Activated naive CD4-positive, alpha-beta T cell treated with anti-CD3 and anti-CD28 coated beads, Interleukin-2, amount 50 U/mL, for 16 hours (primary cell): ENCODE data around the gene CHI3L2.

Experiments
- DNase-seq: peaks from one replicate; pipeline ENCODE4 v3.0.0-alpha.2; 2020

The CHI3L2 gene

DNA sequence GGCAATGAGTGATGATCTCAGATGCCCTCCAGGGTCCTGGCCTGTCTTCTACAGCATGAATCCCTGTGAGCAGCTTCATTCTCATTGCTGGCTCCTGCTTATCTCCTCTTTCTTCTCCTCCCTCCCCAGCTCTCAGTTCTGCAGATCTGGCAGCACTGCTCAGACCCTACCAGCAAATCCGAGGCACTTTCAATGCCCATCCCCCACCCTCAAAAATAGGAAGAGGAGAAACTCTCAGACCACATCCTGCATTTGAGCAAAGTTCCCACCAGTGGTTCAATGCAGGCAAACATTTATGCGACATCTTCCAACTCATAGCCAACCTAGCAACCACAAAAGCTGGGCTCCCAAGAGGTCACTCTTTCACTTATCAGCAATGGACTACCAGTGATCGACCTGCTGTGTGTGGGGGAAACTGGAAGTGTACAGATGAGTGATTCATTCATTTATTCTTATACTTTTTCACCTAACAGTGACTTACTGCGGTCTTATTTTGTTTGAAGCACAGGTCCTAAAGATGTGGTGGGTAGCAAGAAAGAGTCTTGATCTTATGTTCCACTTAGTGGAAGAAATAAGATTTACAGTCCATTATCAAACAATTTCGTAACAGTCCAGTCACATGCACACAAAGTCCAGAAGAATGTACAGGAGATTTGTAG, 5.8 kb upstream of the CHI3L2 start:
- no peak for DNase-seq

GRCh38 chr1:111222308-111223125, 5.0 kb upstream of the CHI3L2 start:
- DNase-seq: peak; percentile 72

GRCh38 chr1:111223126-111223685, 4.3 kb upstream of the CHI3L2 start:
- no peak for DNase-seq

DNA sequence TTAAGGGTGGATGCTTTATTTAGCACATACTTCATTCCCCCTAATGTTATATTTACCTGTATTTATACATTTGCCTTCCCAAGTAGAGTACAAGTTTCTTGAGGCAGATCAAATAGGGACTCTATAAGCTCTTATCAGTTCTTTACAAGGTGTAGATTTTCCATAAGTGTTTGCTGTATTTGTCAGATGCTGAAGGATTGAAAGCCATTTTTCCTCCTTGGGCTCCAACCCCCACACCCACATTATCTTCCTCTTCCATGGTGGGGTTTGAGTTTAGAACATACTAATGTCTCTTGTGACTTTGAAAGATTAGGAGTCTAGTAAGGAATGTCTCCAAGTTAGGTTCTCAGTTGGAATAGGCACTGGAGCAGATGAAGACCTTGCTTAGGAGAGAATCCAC, 2.4 kb upstream of the CHI3L2 start:
- no peak for DNase-seq

DNA sequence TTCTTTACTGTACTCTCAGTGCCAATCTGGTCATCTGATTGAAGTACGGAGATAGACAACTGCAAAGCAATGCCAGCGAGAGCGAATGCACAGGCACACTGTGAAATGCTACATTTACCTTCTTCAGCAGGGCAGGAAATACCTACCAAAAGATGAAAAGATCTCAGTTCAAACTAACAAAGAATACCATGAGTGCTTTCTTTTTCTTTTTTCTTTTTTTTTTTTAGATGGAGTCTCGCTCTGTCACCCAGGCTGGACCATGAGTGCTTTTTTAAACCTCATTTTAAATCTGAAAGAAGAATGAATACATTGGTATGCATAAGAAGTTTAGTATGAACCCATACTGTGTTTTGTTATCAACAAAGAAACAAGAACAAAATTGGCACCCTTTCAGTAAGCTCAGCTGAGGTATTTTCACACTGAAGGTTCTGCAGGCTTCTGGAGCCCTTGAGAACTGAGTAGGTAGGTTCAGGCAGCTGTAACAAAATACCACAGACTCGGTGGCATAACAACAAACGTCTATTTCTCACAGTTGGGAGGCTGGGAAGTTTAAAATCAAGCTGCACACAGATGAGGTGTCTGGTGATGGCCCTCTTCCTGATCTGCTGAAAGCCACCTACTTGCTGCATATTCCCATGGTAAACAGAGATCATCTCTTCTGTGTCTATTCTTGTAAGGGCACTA, 1.7 kb upstream of the CHI3L2 start:
- DNase-seq: no peak

DNA sequence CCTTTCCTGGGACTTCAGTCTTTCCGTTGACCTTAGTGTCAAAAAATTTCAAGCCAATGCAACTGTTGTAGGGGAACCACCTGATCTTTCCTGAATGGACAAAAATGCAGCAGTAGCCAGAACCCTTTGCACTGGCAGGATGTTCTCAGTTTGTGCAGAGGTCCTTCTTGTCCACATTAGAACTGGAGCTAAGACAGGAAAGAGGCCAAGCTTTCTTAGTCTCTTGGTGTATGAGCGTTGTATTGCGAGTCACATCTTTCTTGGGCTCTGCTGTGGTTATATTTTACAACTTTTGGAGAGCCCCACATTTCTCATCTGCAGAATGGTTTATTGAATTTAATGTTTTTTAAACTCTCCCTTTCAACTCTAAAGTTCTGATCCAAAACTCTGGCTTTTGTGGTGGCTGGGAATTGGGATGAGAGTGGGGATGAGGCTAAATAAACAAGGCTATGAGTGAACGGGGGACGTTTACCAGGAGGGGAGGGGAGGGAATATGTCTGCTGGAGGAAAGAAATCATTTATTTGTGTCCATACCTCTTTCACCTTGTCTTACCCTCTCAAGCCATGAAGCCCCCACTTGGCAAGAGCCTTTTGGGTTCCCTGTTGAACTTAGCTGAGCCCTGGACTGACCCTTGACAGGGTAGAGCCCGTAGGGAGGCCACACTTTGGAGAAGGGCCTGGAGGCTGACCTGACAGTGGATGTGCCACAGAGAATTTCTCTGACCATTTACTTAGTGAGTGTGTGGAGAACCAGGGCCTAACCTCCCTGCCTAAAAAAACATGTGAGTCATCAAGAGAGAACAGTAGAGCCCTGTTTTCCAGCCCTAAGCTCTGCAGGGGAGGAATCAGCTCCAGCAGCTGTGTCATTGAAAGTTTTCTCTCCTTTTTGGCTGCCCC, 586 bp downstream of the CHI3L2 start:
- no peak for DNase-seq

GRCh38 chr1:111228748-111229126, 1.2 kb downstream of the CHI3L2 start:
- no peak for DNase-seq

GRCh38 chr1:111232134-111232533, 4.6 kb downstream of the CHI3L2 start:
- no peak for DNase-seq

GRCh38 chr1:111234258-111234657, 6.7 kb downstream of the CHI3L2 start:
- DNase-seq: no peak

- no peak for DNase-seq
Observed at GRCh38 chr1:111234866-111235265, 7.4 kb downstream of the CHI3L2 start.

GRCh38 chr1:111236379-111236778, 8.9 kb downstream of the CHI3L2 start:
- DNase-seq: no peak

- no peak for DNase-seq
Observed at GRCh38 chr1:111236806-111237205, 9.3 kb downstream of the CHI3L2 start.

DNA sequence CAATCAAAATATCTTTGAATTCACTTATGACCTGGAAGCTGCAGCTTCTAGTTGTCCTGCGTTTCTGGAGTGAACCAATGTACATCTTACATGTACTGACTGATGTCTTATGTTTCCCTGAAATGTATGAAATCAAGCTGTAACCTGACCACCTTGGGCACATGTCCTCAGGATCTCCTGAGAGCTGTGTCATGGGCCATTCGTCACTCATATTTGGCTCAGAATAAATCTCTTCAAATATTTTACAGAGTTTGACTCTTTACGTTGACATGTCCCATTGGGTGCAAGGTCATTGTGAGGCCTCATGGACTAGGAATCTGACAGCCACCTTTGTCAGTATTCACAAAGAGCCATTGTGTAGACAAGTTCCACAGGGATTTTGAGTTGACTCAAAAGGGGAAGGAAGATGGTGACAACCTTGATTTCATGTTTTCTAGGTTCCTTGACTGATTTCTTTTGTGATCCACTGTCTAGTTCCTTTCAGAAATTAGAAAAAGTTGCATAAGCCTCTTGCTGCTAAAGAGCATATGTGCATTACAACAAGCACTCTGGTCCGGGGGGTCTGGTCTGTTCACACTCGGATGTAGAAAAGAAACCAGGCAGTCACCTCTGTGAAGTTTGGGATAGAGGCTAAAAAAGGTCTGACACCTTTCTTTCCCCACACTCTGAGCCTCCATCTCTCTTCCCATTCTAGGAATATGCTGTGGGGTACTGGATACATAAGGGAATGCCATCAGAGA, 10.7 kb downstream of the CHI3L2 start:
- DNase-seq: no peak

DNA sequence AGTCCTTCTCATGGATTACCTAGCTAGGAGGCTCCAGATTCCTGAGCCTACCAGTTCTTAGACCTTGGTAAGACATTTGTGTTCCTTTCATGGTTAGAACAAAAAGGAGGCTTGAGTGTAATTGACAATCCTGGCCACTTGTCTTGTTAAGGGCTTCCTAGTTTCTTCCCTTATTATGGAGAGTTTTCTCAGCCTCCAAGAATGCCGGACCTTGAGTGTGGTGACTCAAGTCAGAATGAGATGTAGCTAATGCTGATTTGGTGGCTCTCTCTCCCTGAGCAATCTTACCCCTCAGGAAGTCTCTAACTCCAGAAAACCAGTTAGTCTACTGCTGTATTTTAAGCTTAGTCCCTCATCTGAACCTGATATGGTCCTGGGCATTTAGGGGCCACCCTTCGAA, 14.3 kb downstream of the CHI3L2 start:
- no peak for DNase-seq

- no peak for DNase-seq
Observed at GRCh38 chr1:111242805-111243523, 15.5 kb downstream of the CHI3L2 start.

DNA sequence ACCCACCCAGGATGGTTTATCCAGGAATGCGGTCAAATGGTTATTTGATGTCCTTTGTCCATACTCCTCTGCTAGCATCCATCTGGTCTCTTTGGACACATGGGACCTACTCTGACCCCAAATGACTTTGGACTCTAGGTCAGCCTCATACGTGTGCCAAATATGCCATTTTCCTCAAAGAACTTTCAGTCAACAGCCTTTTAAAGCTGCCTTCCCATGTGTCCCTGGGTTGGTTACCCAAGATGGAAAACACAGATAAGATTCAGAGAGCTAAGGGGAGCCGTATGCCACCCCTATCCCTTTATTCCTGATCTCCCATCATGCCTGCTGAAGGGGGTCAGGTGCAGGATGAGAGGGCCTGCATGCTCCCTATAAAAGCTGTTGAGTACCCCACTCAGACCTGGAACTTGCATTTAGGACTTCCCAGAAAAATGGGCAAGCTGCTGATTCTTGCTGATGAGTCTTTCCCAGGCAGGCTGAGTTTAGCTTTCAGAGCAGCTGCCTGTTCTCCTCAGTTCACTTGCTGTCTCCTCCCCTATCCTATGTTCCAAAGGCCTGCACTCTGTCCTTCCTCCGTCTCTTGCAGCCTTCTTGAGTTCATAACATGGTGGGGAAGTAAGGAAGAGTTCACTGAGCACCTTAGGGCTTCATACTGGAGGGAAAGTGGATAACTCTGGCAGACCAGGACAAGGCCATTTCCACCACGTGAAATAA, 19.8 kb downstream of the CHI3L2 start:
- DNase-seq: no peak

DNA sequence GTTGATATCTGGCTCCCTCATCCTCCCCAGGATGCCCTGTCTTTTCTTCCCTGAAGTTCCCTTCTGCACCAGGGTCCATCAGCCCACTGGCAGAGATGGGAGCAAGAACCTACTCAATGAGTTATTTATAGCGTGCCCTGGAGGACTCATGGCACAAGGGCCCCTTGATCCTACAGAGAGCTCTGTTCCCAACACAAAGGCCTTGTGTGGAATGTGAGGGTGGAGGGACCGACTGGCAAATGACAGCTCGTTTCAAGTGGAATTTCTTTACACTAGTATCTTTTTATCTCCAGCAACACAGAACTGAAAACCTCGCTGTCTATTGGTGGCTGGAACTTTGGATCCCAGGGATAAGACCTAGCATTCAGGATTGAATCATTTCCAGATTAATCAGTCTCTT, 22.4 kb downstream of the CHI3L2 start:
- no peak for DNase-seq

DNA sequence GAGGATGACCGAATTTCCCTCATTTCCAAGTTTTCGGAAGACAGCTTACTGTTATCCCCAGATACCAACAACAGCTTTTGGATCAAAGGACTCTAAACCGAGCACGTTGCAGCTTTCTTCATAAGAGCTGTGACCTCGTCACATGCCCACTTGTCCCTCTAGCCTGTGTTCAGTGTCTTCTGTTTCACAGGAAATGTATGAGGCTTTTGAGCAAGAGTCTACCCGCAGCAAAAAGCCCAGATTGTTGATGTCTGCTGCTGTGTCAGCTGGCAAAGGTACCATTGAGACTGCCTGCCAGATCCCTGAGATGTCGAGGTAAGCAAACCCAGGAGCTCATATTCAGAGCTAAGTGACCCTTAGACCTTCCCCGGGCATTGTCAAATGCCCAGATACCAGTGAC, 24.1 kb downstream of the CHI3L2 start:
- DNase-seq: no peak

DNA sequence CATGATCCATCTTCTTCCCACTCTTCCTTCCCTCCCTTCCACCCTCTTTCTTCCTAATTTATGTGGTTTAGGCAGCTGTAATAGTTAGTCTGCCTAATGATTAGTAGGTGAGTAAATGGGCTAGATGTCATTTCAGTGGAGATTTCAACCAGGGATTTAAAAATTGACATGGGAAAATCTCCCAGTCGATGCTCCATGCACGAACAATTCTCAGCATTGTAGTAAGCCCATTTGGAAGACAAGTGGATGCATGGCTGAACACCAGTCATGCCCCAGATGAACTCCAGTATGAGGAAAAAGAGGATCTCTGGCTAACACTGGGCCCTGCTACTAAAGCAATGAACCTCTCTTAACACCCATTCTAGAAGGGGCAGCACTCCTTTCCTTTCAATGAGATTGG, 25.3 kb downstream of the CHI3L2 start:
- no peak for DNase-seq

- no peak for DNase-seq
Observed at GRCh38 chr1:111253876-111254275, 26.4 kb downstream of the CHI3L2 start.
